Activated naive CD8-positive, alpha-beta T cell treated with anti-CD3 and anti-CD28 coated beads, Interleukin-2, amount 50 U/mL, for 24 hours (primary cell): ENCODE measurements around the gene TP53INP2.
A peak's percentile ranks its signal among the peaks of the same experiment; 100 is the strongest.
"Not testable (repeated sequence)": the region's sequence is repeated elsewhere in the genome, so short reads cannot be mapped to it uniquely, and the experiment has no call there.

Source experiments
- ATAC-seq: fragments of 150-1000 bp; cut with Tn5 transposase; one replicate; pipeline ENCODE4 v1.10.0; 2021
- DNase-seq: peaks from one replicate; pipeline ENCODE4 v3.0.0; 2021
- H3K27ac Mint-ChIP-seq: one replicate; pipeline ENCODE4 v1.8.0; 2021; ENCODE audit warnings: mild to moderate bottlenecking, mixed read lengths
- H3K27me3 Mint-ChIP-seq: one replicate; pipeline ENCODE4 v1.8.0; 2021; ENCODE audit warnings: mixed read lengths
- H3K36me3 Mint-ChIP-seq: one replicate; pipeline ENCODE4 v1.8.0; 2021; ENCODE audit warnings: low read depth, mixed read lengths
- H3K4me1 Mint-ChIP-seq: one replicate; pipeline ENCODE4 v1.8.0; 2021; ENCODE audit warnings: mixed read lengths
- H3K4me3 Mint-ChIP-seq: one replicate; pipeline ENCODE4 v1.8.0; 2021; ENCODE audit warnings: mild to moderate bottlenecking, moderate library complexity, mixed read lengths
- H3K9me3 Mint-ChIP-seq: one replicate; pipeline ENCODE4 v1.8.0; 2021; ENCODE audit warnings: mixed read lengths

The TP53INP2 gene, protein sequence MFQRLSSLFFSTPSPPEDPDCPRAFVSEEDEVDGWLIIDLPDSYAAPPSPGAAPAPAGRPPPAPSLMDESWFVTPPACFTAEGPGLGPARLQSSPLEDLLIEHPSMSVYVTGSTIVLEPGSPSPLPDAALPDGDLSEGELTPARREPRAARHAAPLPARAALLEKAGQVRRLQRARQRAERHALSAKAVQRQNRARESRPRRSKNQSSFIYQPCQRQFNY

DNA sequence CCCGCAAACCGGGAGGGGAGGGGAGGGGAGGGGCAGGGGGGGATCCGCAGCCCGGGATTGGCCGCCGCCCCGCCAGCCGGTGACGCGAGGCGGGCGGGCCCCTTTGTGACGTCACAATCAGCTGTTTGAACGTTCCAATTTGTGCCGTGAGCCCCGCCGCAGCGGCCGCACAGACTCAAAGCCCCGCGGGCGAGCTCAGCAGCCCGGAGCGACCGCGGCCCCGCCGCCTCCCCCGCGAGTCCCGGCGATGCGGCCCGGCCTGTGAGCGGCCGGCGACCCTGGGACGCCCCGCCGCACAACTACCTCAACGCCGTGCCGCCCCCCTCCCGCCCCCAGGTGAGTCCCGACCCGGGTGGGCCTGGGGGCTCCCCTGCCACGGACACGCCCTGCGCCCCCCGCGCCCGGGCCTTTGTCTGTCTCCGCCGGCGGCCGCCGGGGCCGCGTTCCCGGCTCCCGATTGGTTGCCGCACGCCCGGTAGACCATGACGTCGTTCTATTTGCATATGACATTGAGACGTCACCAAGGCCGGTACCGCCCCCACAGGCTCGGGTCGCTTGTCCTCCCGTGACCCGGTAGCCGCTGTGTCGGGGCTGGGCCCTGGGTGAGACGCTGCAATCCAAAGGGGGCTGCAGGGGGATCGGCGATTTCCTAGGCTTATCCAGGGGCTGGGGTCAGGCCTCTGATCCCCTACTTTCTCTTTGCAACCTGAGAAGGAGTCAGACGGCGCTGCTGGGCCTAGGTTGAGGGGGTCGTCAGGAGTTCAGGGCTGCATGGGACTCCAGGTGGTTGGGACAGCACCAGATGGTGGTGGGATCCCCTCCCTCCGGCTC lies at the start of gene TP53INP2:
Gene TP53INP2 (plus strand): TSS at position 168 of the 831 bp plus-strand sequence. CDS start 4,396 bp downstream, outside the sequence.
- Mint-ChIP-seq H3K4me1 (peaks cover 19% of the 10 kb centered on the region), H3K9me3 (no peaks in the 10 kb centered on the region), H3K4me3 (peak within 1 kb of the TSS; percentile 86), H3K27me3 (peaks cover 12% of the 10 kb centered on the region), H3K36me3 (no peaks in the 10 kb centered on the region), H3K27ac (peak within 1 kb of the TSS; percentile 76)
- ATAC-seq, result peak; percentile 29
- peak; percentile 82 for DNase-seq

- not testable (repeated sequence) for H3K4me3 Mint-ChIP-seq, H3K9me3 Mint-ChIP-seq, H3K27me3 Mint-ChIP-seq, H3K27ac Mint-ChIP-seq, H3K36me3 Mint-ChIP-seq, ATAC-seq, DNase-seq
- H3K4me1 Mint-ChIP-seq, result peaks cover 11% of the 10 kb centered on the region
These were observed 45.5 kb upstream of the TP53INP2 start for GRCh38 chr20:34658654-34659053.

- ATAC-seq, H3K9me3 Mint-ChIP-seq, H3K27me3 Mint-ChIP-seq, H3K27ac Mint-ChIP-seq, DNase-seq, H3K4me3 Mint-ChIP-seq, H3K36me3 Mint-ChIP-seq: not testable (repeated sequence)
- H3K4me1 Mint-ChIP-seq, result peaks cover 11% of the 10 kb centered on the region
These were observed 42.3 kb upstream of the TP53INP2 start for GRCh38 chr20:34661811-34662210.

DNA sequence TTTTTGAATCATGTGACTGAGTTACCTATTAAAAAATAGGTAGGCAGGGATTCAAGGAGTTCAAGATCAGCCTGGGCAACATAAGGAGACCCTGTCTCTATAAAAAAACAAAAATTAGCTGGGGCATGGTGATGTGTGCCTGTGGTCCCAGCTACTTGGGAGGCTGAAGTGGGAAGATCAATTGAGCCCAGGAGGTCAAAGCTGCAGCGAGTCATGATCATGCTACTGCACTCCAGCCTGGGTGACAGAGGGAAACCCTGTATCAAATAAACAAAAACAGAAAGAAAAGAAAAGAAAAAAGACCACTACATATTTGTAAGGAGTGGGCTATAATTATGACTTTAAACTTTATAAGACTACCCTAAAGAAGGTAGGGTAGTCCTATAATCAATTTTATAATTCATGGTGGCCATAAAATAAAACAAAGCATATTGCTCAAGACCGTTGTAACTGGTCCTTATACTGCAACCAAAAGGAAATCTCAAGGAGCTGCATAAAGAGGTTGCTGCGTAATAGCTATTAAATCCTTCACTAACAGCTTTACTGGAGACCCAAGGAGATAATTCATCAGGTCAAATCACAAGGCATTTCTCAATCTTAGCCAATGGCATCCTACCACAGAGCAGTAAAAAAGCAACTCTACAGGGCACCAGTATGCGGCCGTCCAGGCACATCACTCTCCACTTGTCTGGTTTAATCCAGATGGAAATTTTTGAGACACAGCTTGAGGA lies 40.8 kb upstream of the TP53INP2 start:
- Mint-ChIP-seq H3K4me1 (peaks cover 11% of the 10 kb centered on the region), H3K27me3 (no peaks in the 10 kb centered on the region), H3K4me3 (no peak overlapping the region), H3K9me3 (no peaks in the 10 kb centered on the region), H3K27ac (no peak overlapping the region), H3K36me3 (no peaks in the 10 kb centered on the region)
- DNase-seq, result no peak
- no peak for ATAC-seq

DNA sequence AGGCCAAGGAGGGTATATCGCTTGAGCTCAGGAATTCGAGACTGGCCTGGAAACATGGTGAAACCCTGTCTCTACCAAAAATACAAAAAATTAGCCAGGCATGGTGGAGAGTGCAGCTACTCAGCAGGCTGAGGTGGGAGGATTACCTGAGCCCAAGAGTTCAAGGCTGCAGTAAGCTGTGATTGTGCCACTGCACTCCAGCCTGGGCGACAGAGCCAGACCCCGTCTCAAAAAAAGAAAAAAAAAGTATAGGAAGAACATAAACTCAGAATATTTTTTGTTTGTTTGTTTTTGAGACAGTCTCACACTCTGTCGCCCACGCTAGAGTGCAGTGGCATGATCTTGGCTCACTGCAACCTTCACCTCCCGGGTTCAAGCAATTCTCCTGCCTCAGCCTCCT lies 39.4 kb upstream of the TP53INP2 start:
- not testable (repeated sequence) for H3K9me3 Mint-ChIP-seq, H3K27me3 Mint-ChIP-seq, H3K4me3 Mint-ChIP-seq, ATAC-seq, H3K27ac Mint-ChIP-seq, H3K36me3 Mint-ChIP-seq, DNase-seq
- peaks cover 11% of the 10 kb centered on the region for H3K4me1 Mint-ChIP-seq

DNA sequence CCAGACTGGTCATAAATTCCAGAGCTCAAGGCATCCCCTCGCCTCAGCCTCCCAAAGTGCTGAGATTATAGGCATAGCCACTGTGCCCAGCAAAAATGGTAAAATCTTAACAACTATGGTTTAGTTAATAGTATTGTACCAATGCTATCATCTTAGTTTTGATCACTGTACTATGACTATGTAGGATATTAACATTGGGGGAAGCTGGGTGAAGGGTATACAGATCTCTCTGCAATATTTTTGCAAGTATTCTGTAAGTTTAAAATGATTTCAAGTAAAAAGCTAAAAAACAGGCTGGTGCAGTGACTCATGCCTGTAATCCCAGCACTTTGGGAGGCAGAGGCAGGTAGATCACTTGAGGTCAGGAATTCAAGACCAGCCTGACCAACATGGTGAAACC lies 35.0 kb upstream of the TP53INP2 start:
- no peak for DNase-seq
- Mint-ChIP-seq H3K9me3 (no peaks in the 10 kb centered on the region), H3K36me3 (peaks cover 6% of the 10 kb centered on the region), H3K27me3 (no peaks in the 10 kb centered on the region), H3K27ac (no peak overlapping the region), H3K4me3 (no peak overlapping the region), H3K4me1 (peaks cover 4% of the 10 kb centered on the region)
- ATAC-seq, result no peak

- Mint-ChIP-seq H3K27me3 (no peaks in the 10 kb centered on the region), H3K27ac (no peak overlapping the region), H3K4me1 (peaks cover 19% of the 10 kb centered on the region), H3K36me3 (peaks cover 7% of the 10 kb centered on the region), H3K4me3 (no peak overlapping the region), H3K9me3 (no peaks in the 10 kb centered on the region)
- no peak for ATAC-seq
- DNase-seq, result no peak
These were observed 30.7 kb upstream of the TP53INP2 start for GRCh38 chr20:34673412-34673811.

- ATAC-seq, result no peak
- H3K36me3 Mint-ChIP-seq, result peaks cover 5% of the 10 kb centered on the region
- no peaks in the 10 kb centered on the region for H3K9me3 Mint-ChIP-seq
- peak overlapping the region; percentile 94 for H3K4me3 Mint-ChIP-seq
- DNase-seq, result no peak
- H3K4me1 Mint-ChIP-seq, result peaks cover 25% of the 10 kb centered on the region
- H3K27ac Mint-ChIP-seq, result peak overlapping the region; percentile 40
- no peaks in the 10 kb centered on the region for H3K27me3 Mint-ChIP-seq
These were observed 28.6 kb upstream of the TP53INP2 start for GRCh38 chr20:34675561-34675960.

GRCh38 chr20:34675993-34676641 lies 28.0 kb upstream of the TP53INP2 start:
- ATAC-seq, result no peak
- H3K9me3 Mint-ChIP-seq, result no peaks in the 10 kb centered on the region
- no peak for DNase-seq
- H3K27ac Mint-ChIP-seq, result peak overlapping the region; percentile 98
- peaks cover 5% of the 10 kb centered on the region for H3K36me3 Mint-ChIP-seq
- peak overlapping the region; percentile 94 for H3K4me3 Mint-ChIP-seq
- no peaks in the 10 kb centered on the region for H3K27me3 Mint-ChIP-seq
- H3K4me1 Mint-ChIP-seq, result peaks cover 29% of the 10 kb centered on the region

DNA sequence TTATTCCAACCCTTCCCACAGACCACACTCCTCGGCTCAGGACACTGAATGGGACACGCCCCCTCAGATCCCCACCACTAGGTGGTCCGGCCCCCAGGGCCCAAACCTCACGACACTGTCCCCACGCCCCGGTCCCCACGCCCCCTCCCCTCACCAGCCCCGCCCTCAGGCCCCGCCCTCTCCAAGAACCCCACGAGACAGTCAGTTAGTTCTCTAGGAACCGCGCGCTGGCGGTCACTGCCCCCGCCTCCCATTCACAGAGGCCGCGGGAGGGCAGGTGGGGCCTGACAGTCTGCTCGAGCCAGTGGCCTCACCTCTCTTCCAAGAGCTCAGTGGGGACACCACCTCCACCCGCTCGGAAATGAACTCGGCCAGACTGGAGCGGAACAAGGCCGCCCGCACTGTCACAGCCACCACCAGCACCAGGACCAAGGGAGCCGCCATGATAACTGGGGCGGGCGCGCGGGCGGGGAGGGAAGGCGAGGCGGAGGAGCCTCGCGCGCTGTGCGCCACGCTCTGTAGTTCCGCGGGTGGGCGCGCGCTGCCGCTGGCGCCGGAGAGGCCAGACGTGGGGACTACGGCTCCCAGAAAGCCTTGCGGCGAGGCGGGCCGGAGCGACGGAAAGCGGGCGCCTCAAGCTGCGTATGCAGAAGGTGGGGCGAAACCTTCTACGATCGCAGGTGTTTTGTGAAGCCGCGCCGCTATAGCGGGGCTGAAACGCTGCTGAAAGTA lies 27.3 kb upstream of the TP53INP2 start, which contains the start of gene PIGU:
Gene PIGU (minus strand): TSS at position 451 of the 732 bp plus-strand sequence. CDS start 7 bp downstream, at position 444.
- Mint-ChIP-seq H3K36me3 (peaks cover 5% of the 10 kb centered on the region), H3K27me3 (no peaks in the 10 kb centered on the region), H3K4me1 (peaks cover 29% of the 10 kb centered on the region), H3K27ac (peak within 1 kb of the TSS; percentile 98), H3K9me3 (no peaks in the 10 kb centered on the region), H3K4me3 (peak within 1 kb of the TSS; percentile 94)
- ATAC-seq, result peak; percentile 99
- peak; percentile 95 for DNase-seq

DNA sequence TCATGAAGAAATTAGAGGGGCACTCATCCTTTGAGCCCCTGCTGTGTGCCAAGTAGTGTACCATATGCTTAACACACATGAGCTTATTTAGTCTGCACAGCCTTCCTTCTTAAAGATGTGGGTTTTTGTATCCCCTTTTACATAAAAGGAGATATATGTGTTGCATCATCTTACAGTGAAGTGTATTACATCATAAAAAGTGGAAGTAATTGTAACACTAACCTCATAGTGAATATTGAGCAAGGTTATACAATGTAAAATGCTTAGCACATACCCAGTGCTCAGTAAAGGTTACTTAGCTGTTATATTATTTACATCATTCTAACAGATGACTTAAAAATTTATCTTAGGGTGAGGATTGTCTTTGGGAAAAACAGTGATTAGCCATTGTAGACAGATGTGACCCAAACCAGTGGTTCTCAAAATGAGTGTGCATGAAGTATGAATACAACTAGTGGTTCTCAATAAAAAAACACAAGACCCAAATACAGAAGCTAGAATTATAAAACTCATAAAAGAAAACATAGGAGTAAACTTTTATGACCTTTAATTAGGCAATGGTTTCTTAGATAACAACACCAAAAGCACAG lies 23.5 kb upstream of the TP53INP2 start:
- peak overlapping the region; percentile 18 for H3K27ac Mint-ChIP-seq
- H3K4me3 Mint-ChIP-seq, result no peak overlapping the region
- no peaks in the 10 kb centered on the region for H3K27me3 Mint-ChIP-seq
- ATAC-seq, result no peak
- peaks cover 18% of the 10 kb centered on the region for H3K4me1 Mint-ChIP-seq
- DNase-seq, result no peak
- H3K36me3 Mint-ChIP-seq, result peaks cover 2% of the 10 kb centered on the region
- no peaks in the 10 kb centered on the region for H3K9me3 Mint-ChIP-seq

- no peaks in the 10 kb centered on the region for H3K36me3 Mint-ChIP-seq
- H3K4me1 Mint-ChIP-seq, result peaks cover 8% of the 10 kb centered on the region
- DNase-seq, result no peak
- no peak overlapping the region for H3K4me3 Mint-ChIP-seq
- no peaks in the 10 kb centered on the region for H3K27me3 Mint-ChIP-seq
- ATAC-seq, result no peak
- H3K27ac Mint-ChIP-seq, result no peak overlapping the region
- no peaks in the 10 kb centered on the region for H3K9me3 Mint-ChIP-seq
These were observed 20.5 kb upstream of the TP53INP2 start for GRCh38 chr20:34683667-34684066.

DNA sequence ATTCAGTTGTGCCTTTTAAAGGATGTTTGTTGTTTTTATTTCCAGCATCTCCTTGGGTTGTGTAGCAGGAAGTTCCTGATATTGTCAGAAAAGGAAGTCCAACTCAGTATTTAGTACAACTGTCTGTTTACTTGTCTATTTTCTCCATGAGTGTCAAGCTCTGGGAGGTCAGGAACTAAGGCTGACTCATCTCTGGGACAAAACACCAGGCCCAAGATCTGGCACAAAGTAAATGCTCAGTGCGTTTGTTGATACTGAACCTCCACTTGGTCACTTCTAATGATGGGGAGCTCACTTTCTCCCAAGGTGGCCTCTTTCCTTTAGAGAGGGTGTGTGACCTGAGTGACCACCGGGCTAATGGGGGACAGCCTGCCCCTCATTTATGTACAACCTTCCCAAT lies 14.7 kb upstream of the TP53INP2 start:
- DNase-seq (no peak), ATAC-seq (no peak)
- no peaks in the 10 kb centered on the region for H3K36me3 Mint-ChIP-seq
- H3K9me3 Mint-ChIP-seq, result no peaks in the 10 kb centered on the region
- H3K4me1 Mint-ChIP-seq, result no peaks in the 10 kb centered on the region
- no peak overlapping the region for H3K4me3 Mint-ChIP-seq
- no peak overlapping the region for H3K27ac Mint-ChIP-seq
- H3K27me3 Mint-ChIP-seq, result no peaks in the 10 kb centered on the region
